ENCODE results near the gene NTRK2.

NTRK2 gene

DNA sequence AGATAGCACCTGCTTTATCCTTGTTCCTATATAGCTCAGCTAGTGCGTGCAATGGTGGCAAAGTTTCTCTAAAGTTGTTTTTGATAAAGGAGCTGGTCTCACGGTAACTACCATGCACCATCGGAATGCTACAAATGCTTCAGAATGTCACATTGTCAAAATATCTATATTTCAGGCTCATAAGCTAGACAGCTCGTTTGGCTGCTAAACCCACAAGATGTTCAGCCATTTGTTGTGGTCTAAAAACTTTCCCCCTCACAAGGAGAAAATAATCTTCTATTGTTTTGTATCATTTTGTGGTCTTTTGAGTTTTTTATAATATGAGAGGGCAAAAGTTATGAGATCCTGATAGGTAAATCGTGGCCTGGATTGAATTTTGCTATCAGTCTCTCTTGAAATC, 137.9 kb downstream of the NTRK2 start:
- H3K27me3 ChIP-seq (ENCODE audit: insufficient read depth, low read length): no peaks in the 10 kb centered on the region
- peaks cover 6% of the 10 kb centered on the region for H3K36me3 ChIP-seq (ENCODE audit: insufficient read depth, low read length)
- peaks cover 2% of the 10 kb centered on the region for H3K9me3 ChIP-seq (ENCODE audit: low read length)
- H2AFZ ChIP-seq (ENCODE audit: low read depth, low read length): no peak overlapping the region
- H3K4me3 ChIP-seq (ENCODE audit: low read length): no peak overlapping the region
- peaks cover 52% of the 10 kb centered on the region for H3K4me1 ChIP-seq (ENCODE audit: insufficient read depth, low read length)

GRCh38 chr9:84807870-84808390, 138.4 kb downstream of the NTRK2 start:
- Histone ChIP-seq H2AFZ (ENCODE audit: low read depth, low read length) (no peak overlapping the region), H3K4me1 (ENCODE audit: insufficient read depth, low read length) (peaks cover 56% of the 10 kb centered on the region)

GRCh38 chr9:84808416-84808815, 138.9 kb downstream of the NTRK2 start:
- Histone ChIP-seq H3K4me1 (ENCODE audit: insufficient read depth, low read length) (peaks cover 61% of the 10 kb centered on the region), H3K36me3 (ENCODE audit: insufficient read depth, low read length) (peaks cover 1% of the 10 kb centered on the region), H3K27me3 (ENCODE audit: insufficient read depth, low read length) (no peaks in the 10 kb centered on the region), H2AFZ (ENCODE audit: low read depth, low read length) (no peak overlapping the region), H3K4me3 (ENCODE audit: low read length) (no peak overlapping the region), H3K9me3 (ENCODE audit: low read length) (peaks cover under 1% of the 10 kb centered on the region)

More at GRCh38 chr9:84807870-84808390, 138.4 kb downstream of the NTRK2 start:
- Histone ChIP-seq H3K9me3 (ENCODE audit: low read length) (peaks cover 2% of the 10 kb centered on the region), H3K36me3 (ENCODE audit: insufficient read depth, low read length) (peaks cover 3% of the 10 kb centered on the region), H3K4me3 (ENCODE audit: low read length) (no peak overlapping the region), H3K27me3 (ENCODE audit: insufficient read depth, low read length) (no peaks in the 10 kb centered on the region)

DNA sequence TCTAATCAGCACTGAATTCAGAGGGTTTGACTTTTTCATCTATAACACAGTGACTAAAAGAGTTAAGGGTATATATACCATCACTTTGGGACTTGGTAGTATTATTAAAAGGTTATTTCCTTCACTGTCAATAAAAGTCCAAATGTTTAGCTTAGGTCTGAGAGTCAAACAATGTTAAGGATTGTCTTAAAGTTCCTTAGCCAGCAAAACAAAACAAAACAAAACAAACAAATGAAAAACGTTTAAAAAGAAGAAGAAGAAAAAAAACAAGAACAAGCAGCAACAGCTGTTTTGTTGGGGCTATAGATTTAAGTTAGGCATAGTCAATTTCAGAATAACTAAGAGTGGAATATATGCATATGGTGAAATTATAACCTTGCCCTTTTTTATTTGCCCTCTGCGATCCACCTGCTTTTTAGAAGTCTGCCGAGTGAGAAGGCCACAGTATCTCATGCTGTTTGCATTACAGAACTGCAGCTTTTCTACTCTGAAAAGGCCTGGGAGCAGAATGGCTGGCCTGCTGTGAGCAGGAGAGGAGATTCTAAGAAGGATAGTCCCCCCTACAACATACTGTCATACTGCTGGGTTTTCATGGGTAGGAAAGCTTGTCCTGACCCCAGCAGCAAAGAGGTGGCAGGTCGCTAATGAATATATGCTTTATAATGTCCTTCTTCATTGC, 141.7 kb downstream of the NTRK2 start:
- Histone ChIP-seq H3K36me3 (ENCODE audit: insufficient read depth, low read length) (peaks cover 17% of the 10 kb centered on the region), H3K27me3 (ENCODE audit: insufficient read depth, low read length) (no peaks in the 10 kb centered on the region), H3K4me3 (ENCODE audit: low read length) (no peak overlapping the region), H3K4me1 (ENCODE audit: insufficient read depth, low read length) (peaks cover 42% of the 10 kb centered on the region), H3K9me3 (ENCODE audit: low read length) (no peaks in the 10 kb centered on the region), H2AFZ (ENCODE audit: low read depth, low read length) (no peak overlapping the region)

DNA sequence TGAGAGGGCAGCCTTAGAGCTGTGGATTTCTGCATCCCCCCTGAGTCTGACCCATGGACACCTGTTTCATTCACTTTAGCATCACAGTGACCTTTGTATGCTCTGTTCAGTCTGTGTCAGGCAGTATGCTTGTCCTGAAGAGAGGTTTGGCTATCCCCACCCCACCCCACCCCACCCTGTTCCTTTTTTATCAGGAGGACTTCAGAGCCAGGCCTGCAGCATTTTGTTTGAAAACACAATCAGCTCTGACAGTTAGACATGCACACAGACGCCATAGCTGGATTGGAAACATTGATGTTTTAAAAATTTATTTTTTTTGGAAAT, 142.2 kb downstream of the NTRK2 start:
- Histone ChIP-seq H3K4me1 (ENCODE audit: insufficient read depth, low read length) (peaks cover 37% of the 10 kb centered on the region), H2AFZ (ENCODE audit: low read depth, low read length) (no peak overlapping the region), H3K9me3 (ENCODE audit: low read length) (no peaks in the 10 kb centered on the region), H3K4me3 (ENCODE audit: low read length) (no peak overlapping the region), H3K36me3 (ENCODE audit: insufficient read depth, low read length) (peaks cover 19% of the 10 kb centered on the region), H3K27me3 (ENCODE audit: insufficient read depth, low read length) (no peaks in the 10 kb centered on the region)

GRCh38 chr9:84812355-84812754, 142.8 kb downstream of the NTRK2 start:
- Histone ChIP-seq H3K4me1 (ENCODE audit: insufficient read depth, low read length) (peaks cover 35% of the 10 kb centered on the region), H3K27me3 (ENCODE audit: insufficient read depth, low read length) (no peaks in the 10 kb centered on the region), H2AFZ (ENCODE audit: low read depth, low read length) (no peak overlapping the region), H3K4me3 (ENCODE audit: low read length) (no peak overlapping the region), H3K36me3 (ENCODE audit: insufficient read depth, low read length) (peaks cover 24% of the 10 kb centered on the region), H3K9me3 (ENCODE audit: low read length) (no peaks in the 10 kb centered on the region)

DNA sequence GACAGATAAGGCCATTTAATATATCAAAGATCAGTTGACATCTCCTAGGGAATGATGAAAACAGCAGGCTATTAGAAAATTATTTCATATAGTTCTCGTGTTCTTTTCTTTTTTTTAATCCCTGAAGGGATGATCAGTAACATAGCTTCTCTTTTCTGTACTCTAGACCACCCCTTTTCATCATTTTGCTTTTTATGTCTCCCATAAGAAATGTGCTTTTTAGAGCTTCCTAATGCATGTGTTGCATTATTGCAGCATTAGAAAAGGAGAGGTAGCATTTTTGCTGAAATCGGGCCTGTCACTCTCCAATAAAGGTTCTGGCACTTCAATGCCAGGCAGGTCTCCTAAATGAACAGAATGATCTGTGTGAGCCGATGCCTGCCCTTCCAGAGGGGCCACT, 143.3 kb downstream of the NTRK2 start:
- no peaks in the 10 kb centered on the region for H3K27me3 ChIP-seq (ENCODE audit: insufficient read depth, low read length)
- no peak overlapping the region for H3K4me3 ChIP-seq (ENCODE audit: low read length)

DNA sequence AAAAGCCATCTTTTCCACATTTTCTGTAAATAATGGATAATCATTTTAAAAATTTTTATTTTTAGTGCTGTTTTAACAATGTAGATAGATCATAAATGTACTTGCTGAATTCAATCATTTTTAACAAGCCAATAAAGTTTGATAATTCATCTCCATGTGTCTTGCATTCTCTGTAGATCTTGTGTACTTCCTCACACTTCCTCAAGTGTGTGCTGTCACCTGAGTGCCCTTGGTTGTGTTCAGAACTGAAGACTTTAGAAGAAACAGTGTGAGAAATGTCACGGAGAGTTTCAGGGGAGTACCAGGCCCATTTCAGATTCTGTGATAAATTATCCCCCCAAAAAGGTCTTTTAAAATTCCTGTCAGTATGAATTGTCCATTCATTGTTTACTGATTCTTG, 146.0 kb downstream of the NTRK2 start:
- Histone ChIP-seq H3K36me3 (ENCODE audit: insufficient read depth, low read length) (peaks cover 24% of the 10 kb centered on the region), H3K27me3 (ENCODE audit: insufficient read depth, low read length) (no peaks in the 10 kb centered on the region), H3K9me3 (ENCODE audit: low read length) (no peaks in the 10 kb centered on the region), H3K4me1 (ENCODE audit: insufficient read depth, low read length) (peaks cover 31% of the 10 kb centered on the region), H2AFZ (ENCODE audit: low read depth, low read length) (no peak overlapping the region), H3K4me3 (ENCODE audit: low read length) (no peak overlapping the region)

More for the DNA sequence above, 143.3 kb downstream of the NTRK2 start:
- Histone ChIP-seq H2AFZ (ENCODE audit: low read depth, low read length) (no peak overlapping the region), H3K4me1 (ENCODE audit: insufficient read depth, low read length) (peaks cover 35% of the 10 kb centered on the region), H3K36me3 (ENCODE audit: insufficient read depth, low read length) (peaks cover 24% of the 10 kb centered on the region), H3K9me3 (ENCODE audit: low read length) (no peaks in the 10 kb centered on the region)

DNA sequence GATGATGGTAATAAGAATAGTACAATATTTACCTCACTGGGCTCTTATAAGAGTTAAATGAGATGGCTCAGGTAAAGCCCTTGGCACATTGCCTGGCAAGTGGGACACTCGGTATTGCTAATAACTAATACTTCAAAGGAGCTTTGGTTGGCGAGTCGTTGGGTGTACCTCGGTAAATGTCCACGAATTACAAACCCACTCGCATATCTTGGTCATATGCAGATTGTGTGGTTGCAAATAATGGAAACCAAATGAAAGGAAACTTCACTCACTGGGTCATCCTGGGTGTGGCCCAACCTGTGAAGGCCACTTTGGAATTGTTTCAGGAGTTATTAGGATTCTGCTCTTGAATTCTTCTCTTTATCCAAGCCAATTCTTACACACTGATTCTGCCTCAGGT, 147.5 kb downstream of the NTRK2 start:
- H3K27me3 ChIP-seq (ENCODE audit: insufficient read depth, low read length): no peaks in the 10 kb centered on the region
- peaks cover 24% of the 10 kb centered on the region for H3K36me3 ChIP-seq (ENCODE audit: insufficient read depth, low read length)

DNA sequence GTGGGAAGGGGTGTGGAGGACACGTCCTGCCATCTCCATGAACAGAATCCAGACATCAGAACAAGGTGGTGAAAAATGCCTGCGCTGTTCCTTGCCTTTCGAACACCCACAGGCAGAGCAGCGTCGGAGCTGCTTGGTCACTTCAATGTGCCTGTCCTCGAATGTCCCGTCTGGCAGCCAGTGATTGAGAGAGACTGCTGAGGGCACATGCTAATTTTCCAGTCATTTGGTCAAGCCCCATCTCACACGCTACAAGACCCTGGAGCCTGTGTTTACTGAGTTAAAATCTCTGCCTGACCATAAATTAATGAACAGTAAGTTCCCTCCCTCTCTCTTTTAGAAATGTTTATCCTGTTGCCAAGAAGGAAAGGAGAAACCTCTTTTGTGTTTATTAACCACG, 149.3 kb downstream of the NTRK2 start:
- H3K9me3 ChIP-seq (ENCODE audit: low read length): no peaks in the 10 kb centered on the region
- no peak overlapping the region for H3K4me3 ChIP-seq (ENCODE audit: low read length)
- H3K4me1 ChIP-seq (ENCODE audit: insufficient read depth, low read length): no peaks in the 10 kb centered on the region
- peaks cover 24% of the 10 kb centered on the region for H3K36me3 ChIP-seq (ENCODE audit: insufficient read depth, low read length)
- no peaks in the 10 kb centered on the region for H3K27me3 ChIP-seq (ENCODE audit: insufficient read depth, low read length)
- H2AFZ ChIP-seq (ENCODE audit: low read depth, low read length): no peak overlapping the region

More for the DNA sequence above, 147.5 kb downstream of the NTRK2 start:
- Histone ChIP-seq H3K4me3 (ENCODE audit: low read length) (no peak overlapping the region), H3K9me3 (ENCODE audit: low read length) (no peaks in the 10 kb centered on the region), H2AFZ (ENCODE audit: low read depth, low read length) (no peak overlapping the region), H3K4me1 (ENCODE audit: insufficient read depth, low read length) (peaks cover 16% of the 10 kb centered on the region)

GRCh38 chr9:84819491-84819991, 150.0 kb downstream of the NTRK2 start:
- peaks cover 17% of the 10 kb centered on the region for H3K36me3 ChIP-seq (ENCODE audit: insufficient read depth, low read length)

DNA sequence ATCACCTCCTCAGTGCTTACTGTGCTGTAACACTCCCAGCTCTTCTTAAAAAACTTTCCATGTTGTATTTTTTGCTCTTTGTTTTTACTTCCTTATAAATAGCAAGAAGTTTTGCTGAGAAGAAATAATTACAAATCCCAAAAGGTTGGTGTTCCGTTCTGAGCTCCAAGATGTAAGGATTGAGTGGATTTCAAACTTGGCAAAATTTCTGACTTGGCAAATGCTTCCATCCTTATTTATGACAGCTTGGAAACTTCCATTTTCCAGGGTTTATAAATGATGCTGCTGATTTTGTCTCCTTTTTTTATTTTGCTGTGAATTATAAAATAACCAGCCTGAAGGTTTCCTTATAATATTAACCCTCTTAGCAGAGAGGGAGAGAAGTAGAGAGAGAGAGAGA, 151.9 kb downstream of the NTRK2 start:
- Histone ChIP-seq H3K36me3 (ENCODE audit: insufficient read depth, low read length) (peaks cover 6% of the 10 kb centered on the region), H3K4me3 (ENCODE audit: low read length) (no peak overlapping the region), H3K9me3 (ENCODE audit: low read length) (no peaks in the 10 kb centered on the region), H3K27me3 (ENCODE audit: insufficient read depth, low read length) (no peaks in the 10 kb centered on the region), H2AFZ (ENCODE audit: low read depth, low read length) (no peak overlapping the region), H3K4me1 (ENCODE audit: insufficient read depth, low read length) (no peaks in the 10 kb centered on the region)

More at GRCh38 chr9:84819491-84819991, 150.0 kb downstream of the NTRK2 start:
- Histone ChIP-seq H3K9me3 (ENCODE audit: low read length) (no peaks in the 10 kb centered on the region), H3K27me3 (ENCODE audit: insufficient read depth, low read length) (no peaks in the 10 kb centered on the region), H3K4me3 (ENCODE audit: low read length) (no peak overlapping the region), H2AFZ (ENCODE audit: low read depth, low read length) (no peak overlapping the region), H3K4me1 (ENCODE audit: insufficient read depth, low read length) (no peaks in the 10 kb centered on the region)

DNA sequence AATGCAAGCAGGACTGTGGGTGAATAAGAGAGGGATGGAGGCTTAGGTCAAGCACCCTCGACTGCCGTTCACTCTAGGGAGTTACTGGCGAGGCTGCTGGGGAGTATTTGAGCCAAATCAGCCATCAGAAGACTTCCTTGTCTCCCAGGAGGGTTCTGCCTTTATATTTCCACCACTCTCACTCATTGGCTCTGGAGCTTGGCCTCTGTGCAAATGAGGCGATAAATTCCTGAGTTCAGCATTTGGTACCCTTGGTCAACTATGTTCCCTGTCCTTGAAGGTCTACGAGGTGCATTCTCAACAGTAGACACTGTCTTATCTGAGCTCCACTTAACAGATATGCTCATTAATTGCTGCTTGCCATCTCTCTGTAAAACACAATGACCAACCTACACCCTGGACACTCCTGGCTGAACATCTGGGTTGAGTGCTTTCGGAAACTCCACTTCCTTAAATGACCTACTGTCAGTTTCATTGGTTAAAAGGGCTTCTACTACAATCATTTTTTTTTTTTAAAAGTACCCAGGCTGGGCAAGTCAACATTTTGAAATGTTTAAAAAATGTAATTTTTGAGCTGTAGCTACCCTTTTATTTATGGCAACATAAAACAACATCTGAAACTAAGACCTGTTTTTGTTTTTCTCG, 153.2 kb downstream of the NTRK2 start:
- Histone ChIP-seq H3K36me3 (ENCODE audit: insufficient read depth, low read length) (no peaks in the 10 kb centered on the region), H3K27me3 (ENCODE audit: insufficient read depth, low read length) (no peaks in the 10 kb centered on the region)

More for the DNA sequence above, 153.2 kb downstream of the NTRK2 start:
- no peaks in the 10 kb centered on the region for H3K4me1 ChIP-seq (ENCODE audit: insufficient read depth, low read length)
- H2AFZ ChIP-seq (ENCODE audit: low read depth, low read length): no peak overlapping the region
- no peak overlapping the region for H3K4me3 ChIP-seq (ENCODE audit: low read length)
- no peaks in the 10 kb centered on the region for H3K9me3 ChIP-seq (ENCODE audit: low read length)

All from neuron (in vitro differentiated cells).